DMS153 treated with DMSO at 0.1 percent for 48 hours (cell line): ENCODE data around the gene MYLIP.
"Not testable (repeated sequence)": the region's sequence is repeated elsewhere in the genome, so short reads cannot be mapped to it uniquely, and the experiment has no call there.

Experiments
- DNase-seq: peaks from one replicate; lab custom pipeline; 2025; ENCODE audit not compliant: unreplicated experiment; lab: John Stamatoyannopoulos, UW

MYLIP gene

DNA sequence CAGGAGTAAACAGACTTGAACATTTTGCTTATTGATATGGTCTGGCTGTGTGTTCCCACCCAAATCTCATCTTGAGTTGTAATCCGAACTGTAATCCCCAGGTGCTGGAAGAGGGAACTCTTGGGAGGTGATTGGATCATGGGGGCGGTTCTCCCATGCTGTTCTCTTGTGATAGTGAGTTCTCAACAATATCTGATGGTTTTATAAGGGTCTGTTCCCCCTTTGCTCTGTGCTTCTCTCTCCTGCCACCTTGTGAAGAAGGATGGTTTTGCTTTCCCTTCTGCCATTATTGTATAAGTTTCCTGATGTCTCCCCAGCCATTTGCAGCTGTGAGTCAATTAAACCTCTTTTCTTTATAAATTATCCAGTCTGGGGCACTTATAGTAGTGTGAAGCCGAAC, 40.0 kb downstream of the MYLIP start:
- no peak for DNase-seq

DNA sequence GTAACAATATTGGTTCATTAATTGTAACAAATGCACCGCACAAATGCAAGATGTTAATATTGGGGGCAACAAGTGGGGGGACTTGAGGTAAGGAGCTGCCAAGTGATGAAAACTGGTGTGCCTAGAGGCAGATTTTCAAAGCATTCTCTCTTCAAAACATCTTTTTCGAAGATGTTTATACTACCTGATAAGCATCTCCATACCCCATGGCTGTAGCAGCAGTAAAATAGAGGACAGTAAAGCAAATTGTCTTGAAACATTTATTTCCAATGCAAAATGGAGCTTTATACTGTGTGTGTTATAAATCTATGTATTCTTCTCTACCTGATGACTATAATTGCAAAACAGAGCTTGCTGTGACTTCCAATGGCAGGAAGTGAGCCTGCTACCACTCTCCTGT, 42.5 kb downstream of the MYLIP start:
- no peak for DNase-seq

DNA sequence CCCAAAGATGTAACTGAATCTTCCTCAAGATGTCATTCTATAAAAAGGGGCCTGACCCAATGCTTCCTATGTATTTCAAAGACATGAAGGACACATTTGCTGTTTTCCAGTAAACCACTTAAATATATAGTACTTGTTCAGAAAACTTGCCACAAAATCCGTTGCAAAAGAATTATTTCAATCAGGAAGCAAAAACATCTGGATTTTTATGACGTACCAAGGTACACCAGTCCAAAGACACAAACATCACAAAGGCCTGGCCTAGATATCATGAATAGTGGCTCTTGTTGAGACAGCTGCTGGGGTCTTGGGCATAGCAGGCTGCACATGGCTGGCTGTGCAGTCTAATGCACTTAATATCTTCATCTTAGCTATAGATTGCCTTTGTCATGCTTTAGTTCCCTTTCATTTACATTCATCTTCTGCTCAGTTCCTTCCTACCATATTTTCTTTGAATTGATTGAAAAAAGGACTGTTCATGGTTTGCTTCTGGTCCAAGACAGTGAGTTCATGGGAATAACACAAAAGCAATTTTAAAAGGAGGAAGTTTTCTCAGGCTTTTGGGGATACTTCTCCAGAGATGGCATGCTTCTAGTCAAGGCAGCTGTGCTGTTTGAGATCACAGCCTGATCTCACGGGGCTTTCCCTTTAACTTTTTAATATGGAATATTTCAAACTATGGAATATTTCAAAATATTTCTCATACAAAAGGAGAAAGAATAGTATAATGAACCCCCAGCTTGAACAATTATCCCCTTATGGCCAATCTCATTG, 44.5 kb downstream of the MYLIP start:
- DNase-seq: no peak

DNA sequence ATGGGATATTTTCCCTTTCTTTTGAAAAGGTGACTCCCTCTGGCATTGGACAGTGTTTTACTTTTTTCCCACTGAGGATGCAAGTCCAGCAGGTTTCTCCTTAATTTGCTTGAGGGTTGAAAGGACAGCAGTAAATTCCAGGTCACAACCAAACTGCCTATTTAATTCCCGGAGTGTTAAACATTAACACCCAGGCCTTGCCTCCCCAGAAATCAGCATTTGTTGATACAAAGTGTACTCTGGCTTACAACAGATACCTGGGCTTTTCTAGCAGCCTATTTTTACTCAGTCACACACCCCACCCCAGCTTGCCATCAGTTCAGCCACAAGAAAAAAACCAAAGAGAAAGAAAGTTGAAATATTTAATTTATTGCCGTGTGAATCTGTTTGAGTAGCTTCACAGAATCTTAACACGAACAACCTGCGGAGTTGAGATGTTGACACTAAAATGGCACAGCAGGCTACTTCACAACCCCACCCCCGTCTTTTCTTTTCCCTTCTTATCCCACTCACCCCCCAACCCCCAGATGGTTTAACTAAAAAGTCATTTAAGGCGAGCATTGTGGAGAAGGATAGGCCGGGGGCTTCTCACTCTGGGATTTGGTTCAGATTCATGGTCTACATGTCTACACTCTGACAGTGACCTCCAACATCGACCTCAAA, 45.7 kb downstream of the MYLIP start:
- DNase-seq: no peak

DNA sequence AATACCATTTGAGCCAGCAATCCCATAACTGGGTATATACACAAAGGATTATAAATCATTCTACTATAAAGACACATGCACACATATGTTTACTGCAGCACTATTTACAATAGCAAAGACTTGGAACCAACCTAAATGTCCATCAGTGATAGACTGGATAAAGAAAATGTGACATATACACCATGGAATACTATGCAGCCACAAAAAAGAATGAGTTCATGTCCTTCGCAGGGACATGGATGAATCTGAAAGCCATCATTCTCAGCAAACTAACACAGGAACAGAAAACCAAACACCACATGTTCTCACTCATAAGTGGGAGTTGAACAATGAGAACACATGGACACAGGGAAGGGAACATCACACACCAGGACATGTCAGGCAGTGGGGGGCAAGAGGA, 47.7 kb downstream of the MYLIP start:
- not testable (repeated sequence) for DNase-seq

DNA sequence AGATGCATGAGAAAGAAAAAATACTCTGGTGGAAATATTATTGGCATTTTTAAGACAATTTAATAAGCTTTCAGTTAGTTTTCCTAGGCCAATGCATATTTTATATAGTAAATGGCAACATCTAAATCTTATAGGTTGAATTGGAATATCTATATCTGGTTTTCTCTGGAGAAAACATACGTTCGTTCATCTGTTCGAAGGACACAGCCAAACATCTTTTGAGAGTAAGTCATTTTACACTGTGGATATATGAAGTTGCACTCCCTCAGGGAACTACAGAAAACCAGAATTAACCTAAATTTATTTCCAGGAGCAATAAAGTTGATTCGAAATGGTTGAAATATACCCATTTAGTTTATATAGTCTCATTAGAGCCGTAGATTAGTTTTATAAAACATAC, 49.0 kb downstream of the MYLIP start:
- DNase-seq: no peak

DNA sequence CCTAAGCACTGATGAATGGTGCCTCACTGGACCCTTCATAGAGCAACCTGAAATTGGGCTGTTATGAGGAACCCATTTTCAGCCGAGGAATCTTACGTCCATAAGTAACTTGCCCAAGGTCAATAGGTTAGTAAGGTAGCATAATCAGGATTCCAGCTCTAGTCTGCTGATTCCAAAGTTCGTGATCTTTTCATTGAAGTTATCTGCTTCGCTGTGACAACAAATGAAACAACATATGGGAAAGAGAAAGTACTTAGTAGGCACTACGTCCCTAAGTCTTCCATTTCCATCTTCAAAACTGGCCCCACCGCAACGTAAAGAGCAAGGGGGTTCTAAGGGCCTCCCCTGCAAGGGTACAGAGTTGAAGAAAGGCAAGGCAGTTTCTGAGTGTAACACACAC, 49.5 kb downstream of the MYLIP start:
- no peak for DNase-seq

DNA sequence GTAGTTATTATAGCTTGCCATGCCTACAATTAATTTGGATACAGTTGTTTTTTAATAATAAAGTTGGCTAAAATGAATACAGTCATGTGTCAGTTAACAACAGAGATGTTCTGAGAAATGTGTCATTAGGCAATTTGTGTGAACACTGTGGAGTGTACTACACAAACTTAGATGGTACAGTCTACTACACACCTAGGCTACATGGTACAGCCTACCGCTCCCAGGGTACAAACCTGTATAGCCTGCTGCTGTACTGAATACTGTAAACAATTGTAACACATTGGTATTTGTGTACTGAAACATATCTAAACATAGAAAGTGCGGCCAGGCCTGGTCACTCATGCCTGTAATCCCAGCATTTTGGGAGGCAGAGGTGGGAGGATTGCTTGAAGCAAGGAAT, 50.2 kb downstream of the MYLIP start:
- no peak for DNase-seq

DNA sequence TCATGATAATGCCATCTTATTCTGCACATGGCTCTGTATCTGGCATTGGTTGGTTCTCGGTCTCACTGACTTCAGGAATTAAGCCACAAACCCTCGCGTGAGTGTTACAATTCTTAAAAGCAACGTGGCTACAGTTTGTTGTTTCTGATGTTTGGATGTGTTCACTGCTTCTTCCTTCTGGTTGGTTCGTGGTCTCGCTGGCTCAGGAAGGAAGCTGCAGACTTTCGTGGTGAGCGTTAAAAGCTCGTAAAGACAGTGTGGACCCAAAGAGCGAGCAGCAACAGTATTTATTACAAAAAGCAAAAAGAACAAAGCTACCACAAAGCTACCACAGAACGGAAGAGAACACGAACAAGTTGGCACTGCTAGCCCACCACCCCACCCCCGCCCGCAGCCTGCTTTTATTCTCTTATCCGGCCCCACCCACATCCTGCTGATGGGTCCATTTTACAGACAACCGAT, 51.1 kb downstream of the MYLIP start:
- no peak for DNase-seq

DNA sequence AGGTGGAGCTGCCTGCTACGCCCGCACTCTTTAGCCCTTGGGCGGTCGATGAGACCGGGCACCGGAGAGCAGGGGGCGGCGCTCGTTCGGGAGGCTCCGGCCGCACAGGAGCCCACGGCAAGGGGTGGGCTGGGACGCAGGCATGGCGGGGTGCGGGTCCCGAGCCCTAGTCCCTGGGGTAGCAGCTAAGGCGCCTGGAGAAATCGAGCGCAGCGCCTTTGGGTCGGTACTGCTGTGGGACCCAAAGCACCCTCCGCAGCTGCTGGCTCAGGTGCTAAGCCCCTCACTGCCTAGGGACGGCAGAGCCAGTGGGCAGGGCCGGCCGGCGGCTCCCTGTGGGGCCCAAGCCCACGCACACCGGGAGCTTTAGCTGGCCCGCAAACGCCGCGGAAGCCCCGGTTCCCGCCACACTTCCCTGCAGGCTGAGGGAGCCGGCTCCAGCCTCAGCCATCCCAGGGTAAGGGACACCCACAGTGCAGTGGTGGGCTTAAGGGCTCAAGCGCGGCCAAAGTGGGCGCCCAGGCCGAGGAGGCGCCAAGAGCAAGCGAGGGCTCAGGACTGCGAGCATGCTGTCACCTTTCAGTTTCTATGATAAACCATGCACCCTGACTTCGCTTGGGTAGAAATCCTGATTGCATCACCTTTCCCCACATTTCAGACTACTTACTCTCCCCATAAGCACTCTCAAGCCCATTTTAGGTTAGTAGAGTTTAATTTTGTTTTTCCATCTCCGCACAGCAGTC, 52.0 kb downstream of the MYLIP start:
- DNase-seq: no peak

DNA sequence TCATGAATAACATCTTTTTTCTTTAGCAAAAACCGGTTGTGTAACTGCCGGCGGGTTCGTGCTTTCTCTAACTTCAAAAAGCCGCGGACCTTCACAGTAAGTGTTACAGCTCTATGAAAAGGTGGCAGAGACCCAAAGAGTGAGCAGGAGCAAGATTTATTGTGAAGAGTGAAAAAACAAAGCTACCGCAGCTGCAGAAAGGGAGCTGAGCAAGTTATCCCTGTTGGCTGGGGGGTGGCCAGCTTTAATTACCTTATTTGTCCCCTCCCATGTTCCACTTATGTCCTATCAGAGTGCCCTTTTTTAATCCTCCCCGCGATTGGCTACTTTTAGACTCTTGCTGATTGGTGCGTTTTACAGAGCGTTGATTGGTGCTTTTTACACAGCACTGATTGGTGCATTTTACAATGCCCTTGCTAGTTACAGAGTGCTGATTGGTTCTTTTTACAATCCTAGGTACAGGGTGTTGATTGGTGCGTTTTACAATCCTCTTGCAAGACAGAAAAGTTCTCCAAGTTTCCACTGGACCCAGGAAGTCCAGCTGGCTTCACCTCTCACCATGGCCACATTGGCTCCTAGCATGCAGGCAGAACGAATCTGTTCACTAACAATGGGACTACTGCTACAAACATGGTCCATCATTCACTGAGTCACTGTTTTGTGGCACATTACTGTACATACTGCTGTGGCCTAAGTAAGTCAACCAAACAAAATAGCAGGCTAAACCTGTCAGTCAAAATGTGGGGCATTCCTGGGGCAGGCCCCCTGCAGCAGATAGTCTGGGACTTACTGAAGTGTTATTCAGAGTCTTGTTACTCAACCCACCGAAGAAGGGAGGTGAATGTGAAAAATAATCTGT, 52.8 kb downstream of the MYLIP start:
- no peak for DNase-seq

DNA sequence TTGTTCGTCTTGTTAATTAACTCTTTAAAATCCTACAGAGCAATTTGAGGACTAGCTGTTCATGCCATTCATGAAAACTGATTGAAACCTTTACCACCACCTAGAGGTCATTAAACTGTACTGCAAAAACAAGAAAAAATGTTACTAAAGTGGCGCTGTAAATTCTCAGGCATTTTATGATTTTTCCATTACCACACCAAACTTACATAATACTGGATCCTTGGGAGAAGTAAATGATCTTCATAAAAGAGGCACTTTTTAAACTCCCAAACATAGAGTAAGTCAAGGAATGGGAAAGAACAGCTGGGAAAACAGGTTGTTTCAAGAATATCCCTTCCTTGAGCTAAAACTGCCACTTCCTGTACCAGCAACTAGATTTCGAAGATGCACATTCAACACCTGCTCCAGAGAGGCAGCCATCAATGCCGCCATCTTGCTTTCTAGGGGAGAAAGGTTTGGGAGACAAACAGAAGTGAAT, 54.3 kb downstream of the MYLIP start:
- DNase-seq: peak; percentile 16

DNA sequence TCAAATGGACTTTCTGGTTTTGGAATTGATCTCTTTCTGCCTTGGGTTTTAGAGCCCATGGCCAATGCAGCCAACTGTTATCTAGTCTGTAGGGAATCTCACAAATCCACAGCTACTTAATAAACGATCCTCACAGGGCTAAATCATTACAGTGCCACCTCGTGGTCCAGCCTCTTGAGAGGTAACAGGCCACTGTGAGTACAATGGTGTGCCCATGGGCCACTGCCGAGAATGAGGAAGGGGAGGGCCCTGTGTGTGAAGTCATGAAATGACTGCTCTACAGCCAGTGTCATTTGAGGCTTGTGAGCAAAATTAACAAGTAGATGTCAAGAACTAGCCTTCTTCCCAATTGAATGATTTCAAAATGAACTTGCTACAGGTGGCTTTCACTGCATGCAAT, 55.2 kb downstream of the MYLIP start:
- no peak for DNase-seq

DNA sequence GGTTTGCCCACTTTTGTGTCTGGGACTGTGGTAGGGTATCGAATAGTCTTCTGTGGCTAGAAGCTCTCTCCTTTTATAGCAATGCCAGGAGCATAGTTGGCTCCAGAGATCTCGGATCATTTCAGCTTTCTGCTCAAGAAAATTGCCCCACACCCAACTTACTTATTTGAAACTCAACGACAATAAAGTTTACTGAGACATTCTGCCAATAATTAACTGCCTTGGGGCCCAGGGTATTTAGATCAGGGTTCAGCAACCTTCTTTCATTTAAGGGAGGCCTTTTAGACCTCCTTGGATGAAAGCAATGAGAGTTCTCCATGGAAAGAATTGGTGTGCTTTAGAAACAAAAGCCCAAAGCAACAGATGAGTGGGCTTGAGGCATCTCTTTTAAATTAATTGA, 55.7 kb downstream of the MYLIP start:
- DNase-seq: no peak

DNA sequence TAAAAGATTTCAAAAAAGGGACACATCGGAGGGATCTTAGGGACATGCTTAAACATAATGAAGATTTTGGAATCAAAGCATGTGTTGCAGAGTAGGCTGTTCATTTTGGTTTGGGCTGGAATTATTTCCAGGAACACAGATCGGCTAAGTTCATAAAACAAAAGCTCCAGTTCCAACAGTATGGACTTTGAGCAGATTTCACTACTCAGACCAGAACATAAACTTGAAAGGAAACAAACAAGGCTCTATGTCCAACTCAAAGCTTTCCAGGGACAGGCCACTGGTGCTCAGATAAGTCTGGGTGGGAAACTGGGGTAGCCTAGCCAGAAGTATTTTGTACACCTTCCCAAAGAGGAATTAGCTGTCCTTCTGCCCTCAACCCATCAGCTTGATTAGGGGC, 58.3 kb downstream of the MYLIP start:
- no peak for DNase-seq

DNA sequence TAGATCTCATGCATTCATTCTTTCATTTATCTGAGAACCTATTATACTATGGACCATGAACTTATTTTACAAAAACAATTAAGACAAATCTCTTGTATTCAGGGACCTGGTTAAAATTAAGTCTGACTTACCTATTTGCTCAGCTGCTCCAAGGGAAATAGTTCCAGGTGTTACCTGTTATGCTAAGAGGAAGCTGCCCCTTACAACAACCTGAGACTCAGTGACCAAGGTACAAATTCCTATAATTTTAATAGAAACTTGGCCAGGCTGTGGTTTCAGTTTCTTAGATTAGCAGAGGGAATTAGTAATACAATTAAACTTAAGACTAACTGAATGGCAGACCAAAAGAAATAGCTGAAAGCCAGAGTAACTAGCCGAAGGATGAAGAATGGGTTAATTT, 61.3 kb downstream of the MYLIP start:
- DNase-seq: no peak

DNA sequence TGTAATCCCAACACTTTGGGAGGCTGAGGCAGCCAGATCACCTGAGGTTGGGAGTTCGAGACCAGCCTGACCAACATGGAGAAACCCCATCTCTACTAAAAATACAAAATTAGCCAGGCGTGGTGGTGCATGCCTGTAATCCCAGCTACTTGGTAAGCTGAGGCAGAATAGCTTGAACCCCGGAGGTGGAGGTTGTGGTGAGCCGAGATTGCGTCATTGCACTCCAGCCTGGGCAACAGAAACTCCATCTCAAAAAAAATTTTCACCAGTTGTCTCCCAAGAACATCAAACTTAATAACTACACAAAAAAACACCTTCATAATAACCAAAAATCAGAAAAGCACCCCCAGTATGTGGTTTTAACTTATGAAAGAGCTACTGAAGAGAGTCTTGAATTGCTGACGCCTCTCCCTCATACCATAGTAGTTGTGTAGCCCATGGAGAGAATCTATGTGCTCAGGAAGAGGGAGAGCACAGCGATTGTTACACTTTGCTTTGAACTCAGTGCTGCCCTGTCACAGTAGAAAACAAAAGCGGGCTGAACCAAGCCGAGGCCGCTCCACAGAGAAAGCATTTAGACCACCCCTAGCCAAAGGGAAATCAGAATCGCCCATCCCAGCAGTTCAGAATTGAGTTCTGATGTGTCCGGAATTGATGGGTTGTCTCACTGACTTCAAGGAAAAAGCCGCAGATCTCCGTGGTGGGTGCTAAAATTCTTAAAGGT, 67.5 kb downstream of the MYLIP start:
- DNase-seq: no peak

DNA sequence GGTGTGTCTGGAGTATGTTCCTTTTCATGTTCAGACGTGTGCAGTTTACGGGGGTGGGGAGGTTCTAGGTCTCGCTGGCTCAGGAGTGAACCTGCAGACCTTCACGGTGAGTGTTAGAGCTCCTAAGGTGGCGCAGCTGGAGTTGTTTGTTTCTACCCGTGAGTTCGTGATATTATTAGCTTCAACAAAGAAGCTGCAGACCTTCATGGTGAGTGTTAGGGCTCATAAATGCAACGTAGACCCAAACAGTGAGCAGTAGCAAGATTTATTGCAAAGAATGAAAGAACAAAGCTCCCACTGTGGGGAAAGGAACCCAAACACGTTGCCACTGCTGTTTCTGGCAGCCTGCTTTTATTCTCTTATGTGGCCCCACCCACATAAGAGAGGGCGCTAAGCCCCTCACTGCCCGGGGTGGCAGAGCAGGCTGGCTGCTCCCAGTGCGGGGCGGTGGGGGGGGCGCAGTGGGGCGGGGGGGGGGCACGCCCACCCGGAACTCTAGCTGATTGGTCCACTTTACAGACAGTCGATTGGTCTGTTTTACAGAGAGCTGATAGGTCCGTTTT, 68.2 kb downstream of the MYLIP start:
- no peak for DNase-seq
